22Rv1 (cell line): ENCODE measurements around the gene FOXP4.
A peak's percentile ranks its signal among the peaks of the same experiment; 100 is the strongest.

Source experiments
- H3K27ac ChIP-seq: fragments of 450-650 bp; 2 replicates; pipeline ENCODE4 v1.5.1; 2017
- CTCF ChIP-seq: fragments of 450-650 bp; IDR thresholded peaks from 2 replicates; pipeline ENCODE4 v1.5.1; 2017; ENCODE audit warnings: mild to moderate bottlenecking
- ZFX ChIP-seq: fragments of 450-650 bp; IDR thresholded peaks from 2 replicates; pipeline ENCODE4 v1.6.1; 2017; ENCODE audit warnings: antibody characterized with exemption, borderline replicate concordance

Gene FOXP4

GRCh38 chr6:41599852-41600445 lies 53.8 kb downstream of the FOXP4 start:
- TF ChIP-seq ZFX (no peak), CTCF (no peak)
- no peak overlapping the region for H3K27ac ChIP-seq

DNA sequence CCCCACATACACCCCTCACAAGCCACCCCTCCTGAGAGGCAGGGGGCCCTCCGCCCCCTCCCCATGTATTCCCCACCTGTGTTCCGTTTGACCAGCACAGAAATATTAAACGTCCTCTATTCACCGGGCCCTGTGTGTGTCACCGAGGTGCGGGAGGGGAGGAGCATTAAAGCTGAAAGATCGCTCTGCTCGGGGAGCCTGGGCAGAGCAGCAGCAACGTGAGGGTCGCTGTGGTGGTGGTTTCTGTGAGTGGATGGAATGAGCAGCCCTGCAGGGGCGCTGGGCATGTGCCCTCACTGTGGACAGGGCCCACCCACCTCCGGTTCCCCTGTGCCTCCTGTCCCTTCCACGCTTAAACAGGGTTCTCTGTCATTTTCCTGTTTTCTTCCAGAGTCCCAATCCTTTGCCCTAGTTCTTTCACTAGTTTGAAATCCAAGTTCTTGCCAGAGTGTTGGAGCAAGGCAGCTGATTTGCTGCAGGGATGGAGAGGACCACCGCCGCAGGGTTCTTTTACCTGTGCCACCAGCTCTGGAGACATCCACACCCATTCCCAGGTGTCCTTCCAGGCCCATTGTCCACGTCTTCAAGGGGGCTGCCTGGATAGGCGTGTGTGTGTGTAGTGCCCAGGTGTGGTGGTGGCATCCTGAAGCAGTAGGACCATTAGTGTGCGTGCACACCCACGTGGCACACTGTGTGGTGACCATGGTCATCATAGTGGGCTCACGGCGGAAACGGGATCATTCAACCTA lies 54.5 kb downstream of the FOXP4 start:
- no peak overlapping the region for H3K27ac ChIP-seq

GRCh38 chr6:41601248-41601549 lies 55.0 kb downstream of the FOXP4 start:
- no peak overlapping the region for H3K27ac ChIP-seq
- TF ChIP-seq CTCF, result no peak

More for the DNA sequence above, 54.5 kb downstream of the FOXP4 start:
- TF ChIP-seq CTCF (no peak), ZFX (no peak)

- TF ChIP-seq CTCF, result no peak
- TF ChIP-seq ZFX, result no peak
- peak overlapping the region; percentile 53 for H3K27ac ChIP-seq
These were observed 56.2 kb downstream of the FOXP4 start for GRCh38 chr6:41602422-41602743.

DNA sequence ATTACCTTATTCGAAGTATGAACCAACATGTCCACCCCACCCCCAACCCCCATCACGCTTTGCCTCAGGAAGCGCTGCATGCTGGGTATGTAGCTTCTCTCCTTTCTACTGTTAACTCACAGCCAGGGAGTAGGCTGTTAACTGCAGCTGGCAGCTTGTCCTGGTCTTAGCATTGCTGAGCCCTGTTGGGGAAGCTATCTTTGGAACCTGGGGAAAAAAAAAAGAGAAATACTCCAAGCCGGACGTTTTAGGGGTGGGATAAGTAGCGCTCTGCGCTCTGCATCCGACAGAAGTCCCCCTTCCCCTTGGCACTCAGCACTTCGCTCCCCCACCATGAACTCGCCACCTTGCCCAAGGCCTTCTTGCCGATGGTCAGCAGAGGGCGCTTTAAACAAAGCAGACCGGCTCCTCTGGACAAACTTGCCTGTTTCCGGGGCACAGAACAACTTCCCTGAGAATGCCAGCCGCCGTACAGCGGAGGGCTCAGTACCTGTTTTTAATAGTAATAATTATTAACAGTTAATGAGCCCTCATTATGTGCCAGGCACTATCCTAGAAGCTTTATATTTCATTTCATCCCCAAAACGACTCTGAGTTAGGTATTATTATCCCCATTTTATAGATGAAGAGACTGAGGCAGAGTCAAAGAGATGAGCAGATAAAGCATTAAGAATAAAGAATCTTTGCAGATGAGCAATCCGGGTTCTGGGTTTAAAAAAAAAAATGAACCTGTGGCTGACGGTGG lies 56.9 kb downstream of the FOXP4 start:
- TF ChIP-seq CTCF (peak; percentile 95), ZFX (no peak)

GRCh38 chr6:41604006-41604405 lies 57.8 kb downstream of the FOXP4 start:
- no peak overlapping the region for H3K27ac ChIP-seq
- TF ChIP-seq ZFX (no peak), CTCF (no peak)

More for the DNA sequence above, 56.9 kb downstream of the FOXP4 start:
- peak overlapping the region; percentile 53 for H3K27ac ChIP-seq

DNA sequence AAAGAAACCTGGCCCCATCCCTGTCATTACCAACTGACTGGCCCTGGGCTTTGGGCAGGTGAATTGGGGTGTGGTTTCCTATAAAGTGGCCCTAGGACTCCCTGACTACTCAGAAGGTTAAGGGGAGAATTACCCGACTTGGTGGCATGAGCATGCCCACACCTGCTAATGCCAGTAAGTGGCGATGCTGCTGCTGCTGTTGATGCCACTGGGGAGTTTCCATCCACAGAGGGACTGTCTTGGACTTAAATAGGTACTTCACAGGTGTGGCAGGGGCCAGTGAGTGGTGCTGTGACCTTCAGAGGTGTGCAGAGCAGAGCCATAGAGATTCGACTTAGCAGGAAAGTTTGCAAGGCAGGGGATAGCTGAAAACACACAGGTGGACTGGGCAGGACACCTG lies 59.5 kb downstream of the FOXP4 start:
- TF ChIP-seq ZFX (no peak), CTCF (no peak)
- no peak overlapping the region for H3K27ac ChIP-seq
